PC-3 (cell line): ENCODE data around the gene FOXO3.

Source experiments
- EZH2 ChIP-seq: fragments of 300-600 bp; sonication (generic); IDR thresholded peaks from one replicate; pipeline ENCODE4 v1.6.1; 2017; ENCODE audit warnings: antibody characterized with exemption, mild to moderate bottlenecking, low read length; ENCODE audit not compliant: unreplicated experiment
- TF ChIP-seq, protein P1 (sequence below): fragments of 300-600 bp; sonication (generic); conservative IDR thresholded peaks from 2 replicates; pipeline ENCODE4 v1.5.1; 2017; ENCODE audit warnings: antibody characterized with exemption, low read depth, mild to moderate bottlenecking, low read length

DNA sequence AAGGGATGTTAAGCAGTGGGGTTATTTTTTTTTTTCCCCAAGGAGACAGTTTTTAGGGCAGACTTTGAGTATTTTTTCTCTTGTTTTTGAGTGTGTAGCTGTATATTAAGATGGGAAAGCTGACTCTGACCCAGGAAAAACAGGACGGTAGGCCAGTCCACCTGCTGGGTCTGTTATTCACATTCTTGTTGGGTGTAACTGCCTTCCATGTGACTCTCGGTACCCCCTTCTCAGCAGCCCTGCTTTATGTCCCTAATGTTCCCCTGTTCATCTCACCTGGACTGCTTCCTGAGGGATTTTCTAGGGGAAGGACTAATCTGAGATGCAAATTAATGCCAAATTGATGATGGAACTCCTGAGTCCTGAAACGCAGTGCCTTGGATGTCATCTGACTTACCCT, 21.9 kb downstream of the FOXO3 start:
- TF ChIP-seq, protein P1, sequence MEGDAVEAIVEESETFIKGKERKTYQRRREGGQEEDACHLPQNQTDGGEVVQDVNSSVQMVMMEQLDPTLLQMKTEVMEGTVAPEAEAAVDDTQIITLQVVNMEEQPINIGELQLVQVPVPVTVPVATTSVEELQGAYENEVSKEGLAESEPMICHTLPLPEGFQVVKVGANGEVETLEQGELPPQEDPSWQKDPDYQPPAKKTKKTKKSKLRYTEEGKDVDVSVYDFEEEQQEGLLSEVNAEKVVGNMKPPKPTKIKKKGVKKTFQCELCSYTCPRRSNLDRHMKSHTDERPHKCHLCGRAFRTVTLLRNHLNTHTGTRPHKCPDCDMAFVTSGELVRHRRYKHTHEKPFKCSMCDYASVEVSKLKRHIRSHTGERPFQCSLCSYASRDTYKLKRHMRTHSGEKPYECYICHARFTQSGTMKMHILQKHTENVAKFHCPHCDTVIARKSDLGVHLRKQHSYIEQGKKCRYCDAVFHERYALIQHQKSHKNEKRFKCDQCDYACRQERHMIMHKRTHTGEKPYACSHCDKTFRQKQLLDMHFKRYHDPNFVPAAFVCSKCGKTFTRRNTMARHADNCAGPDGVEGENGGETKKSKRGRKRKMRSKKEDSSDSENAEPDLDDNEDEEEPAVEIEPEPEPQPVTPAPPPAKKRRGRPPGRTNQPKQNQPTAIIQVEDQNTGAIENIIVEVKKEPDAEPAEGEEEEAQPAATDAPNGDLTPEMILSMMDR = no peak
- TF ChIP-seq EZH2 = no peak
